GM10266 (cell line): ENCODE results near the gene IPCEF1.

ENCODE experiments used
- DNase-seq: peaks from one replicate; pipeline ENCODE4 v3.0.0; 2012; ENCODE audit errors: extremely low spot score
- CTCF ChIP-seq: IDR thresholded peaks from 2 replicates; pipeline ENCODE4 v1.5.1; 2012; ENCODE audit warnings: mild to moderate bottlenecking, low read depth; ENCODE audit not compliant: control insufficient read depth, insufficient read depth; ENCODE audit errors: missing control alignments

IPCEF1 gene

DNA sequence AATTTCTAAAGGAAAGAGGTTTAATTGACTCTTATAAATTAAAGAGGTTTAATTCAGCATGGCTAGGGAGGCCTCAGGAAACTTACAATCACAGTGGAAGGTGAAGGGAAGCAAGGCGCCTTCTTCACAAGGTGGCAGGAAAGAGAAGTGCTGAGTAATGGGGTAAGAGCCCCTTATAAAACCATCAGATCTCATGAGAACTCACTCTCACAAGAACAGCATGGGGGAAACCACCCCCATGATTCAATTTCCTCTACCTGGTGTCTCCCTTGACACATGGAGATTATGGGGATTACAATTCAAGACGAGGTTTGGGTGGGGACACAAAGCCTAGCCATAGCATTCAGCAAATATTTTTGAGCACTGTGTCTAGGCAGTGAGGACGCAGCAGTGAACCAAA, 3.9 kb upstream of the IPCEF1 start:
- no peak for TF ChIP-seq CTCF
- no peak for DNase-seq

DNA sequence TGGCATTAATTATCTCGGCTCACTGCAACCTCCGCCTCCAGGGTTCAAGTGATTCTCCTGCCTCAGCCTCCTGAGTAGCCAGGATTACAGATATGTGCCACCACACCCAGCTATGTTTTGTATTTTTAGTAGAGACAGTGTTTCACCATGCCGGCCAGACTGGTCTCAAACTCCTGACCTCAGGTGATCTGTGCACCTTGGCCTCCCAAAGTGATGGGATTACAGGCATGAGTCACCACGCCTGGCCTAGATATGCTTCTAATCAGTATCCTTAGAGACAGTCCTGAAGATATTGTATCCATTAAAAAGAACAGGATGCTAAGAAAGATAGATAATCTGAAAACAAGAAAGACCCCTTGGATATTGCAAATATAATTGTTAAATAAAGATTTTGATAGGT, 3.1 kb upstream of the IPCEF1 start:
- DNase-seq, result no peak
- no peak for TF ChIP-seq CTCF

GRCh38 chr6:154359161-154359574, 2.6 kb upstream of the IPCEF1 start:
- no peak for DNase-seq
- no peak for TF ChIP-seq CTCF

GRCh38 chr6:154358019-154358545, 1.5 kb upstream of the IPCEF1 start:
- TF ChIP-seq CTCF, result no peak
- DNase-seq, result no peak

DNA sequence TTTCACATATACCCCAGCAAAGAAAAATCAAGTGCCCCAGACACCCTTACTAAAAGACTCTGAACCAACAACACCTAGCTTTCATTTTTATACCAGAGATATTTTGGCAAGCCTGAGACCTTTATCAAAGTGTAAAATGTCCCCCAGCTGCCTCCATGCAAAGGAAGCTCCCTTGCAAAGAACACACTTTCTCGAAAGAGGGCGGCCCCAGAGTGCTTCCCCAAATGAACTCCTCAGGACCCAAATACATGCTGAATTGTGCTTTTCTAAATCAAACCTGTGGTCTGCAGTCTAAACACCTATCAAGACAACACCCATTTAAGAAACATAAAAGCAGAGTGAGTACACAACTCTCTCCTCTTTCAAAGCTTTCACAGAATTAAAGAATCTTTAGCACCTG, 490 bp downstream of the IPCEF1 start:
- TF ChIP-seq CTCF, result no peak
- no peak for DNase-seq

DNA sequence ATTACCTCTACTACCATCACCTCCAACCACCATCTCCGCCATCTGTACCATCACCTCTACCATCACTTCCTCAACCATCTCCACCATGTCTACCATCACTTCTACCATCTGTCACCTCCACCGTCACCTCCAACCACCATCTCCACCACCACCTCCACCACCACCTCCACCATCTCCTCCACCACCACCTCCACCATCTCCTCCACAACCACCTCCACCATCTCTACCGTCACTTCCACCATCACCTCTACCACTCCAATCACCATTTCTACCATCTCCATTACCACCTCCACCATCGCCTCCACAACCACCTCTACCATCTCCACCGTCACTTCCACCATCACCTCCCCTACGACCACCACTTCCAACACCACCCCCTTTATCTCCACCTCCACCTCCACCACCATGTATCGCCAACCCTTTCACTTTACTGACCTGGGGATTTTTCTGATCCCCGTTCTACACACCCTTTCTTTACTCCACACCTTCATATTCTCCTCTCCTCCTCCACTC, 2.3 kb downstream of the IPCEF1 start:
- no peak for TF ChIP-seq CTCF
- DNase-seq, result no peak

DNA sequence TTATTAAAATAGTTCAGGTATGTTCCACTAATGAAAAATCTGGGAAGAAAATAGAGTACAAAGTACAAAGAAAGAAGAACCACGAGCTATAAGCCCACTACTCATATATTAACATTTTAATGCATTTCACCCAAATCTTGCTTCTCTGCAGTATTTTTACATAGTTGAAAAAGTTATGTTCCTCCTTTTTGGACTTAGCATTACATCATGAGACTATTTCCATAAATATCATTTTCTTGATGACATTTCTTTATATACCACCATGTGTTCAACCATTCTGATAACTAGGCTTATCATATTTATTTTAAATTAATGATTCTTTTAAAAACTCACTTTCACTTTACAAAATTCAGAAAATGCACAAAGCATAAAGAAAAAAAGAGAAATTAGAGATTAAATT, 3.0 kb downstream of the IPCEF1 start:
- TF ChIP-seq CTCF, result no peak
- no peak for DNase-seq
